Kidney capillary endothelial cell (primary cell): Measurements from ENCODE around the gene ZNF862.

Source experiments
- DNase-seq: peaks from one replicate; pipeline ENCODE4 v3.0.0-alpha.2; 2018; ENCODE audit warnings: low spot score

ZNF862 gene

GRCh38 chr7:149866139-149866778, 28.1 kb downstream of the ZNF862 start:
- no peak for DNase-seq

- DNase-seq = peak; percentile 78
These were observed 28.7 kb downstream of the ZNF862 start for GRCh38 chr7:149866779-149867447.

GRCh38 chr7:149867762-149868622, 29.8 kb downstream of the ZNF862 start:
- no peak for DNase-seq

- no peak for DNase-seq
These were observed 30.6 kb downstream of the ZNF862 start for GRCh38 chr7:149868623-149869290.

- no peak for DNase-seq
These were observed 31.1 kb downstream of the ZNF862 start for GRCh38 chr7:149869291-149869650.

- no peak for DNase-seq
These were observed 31.7 kb downstream of the ZNF862 start for GRCh38 chr7:149869867-149870266.

GRCh38 chr7:149870274-149870673, 32.1 kb downstream of the ZNF862 start:
- no peak for DNase-seq

GRCh38 chr7:149870701-149871483, 32.7 kb downstream of the ZNF862 start:
- no peak for DNase-seq

- no peak for DNase-seq
These were observed 33.4 kb downstream of the ZNF862 start for GRCh38 chr7:149871576-149871975.

- peak; percentile 74 for DNase-seq
These were observed 34.4 kb downstream of the ZNF862 start for GRCh38 chr7:149872419-149873073.

- peak; percentile 91 for DNase-seq
These were observed 35.1 kb downstream of the ZNF862 start, which contains the start of gene ATP6V0E2 for GRCh38 chr7:149873074-149873969. Gene ATP6V0E2 (plus strand): TSS chr7:149873969. CDS start chr7:149874066, 97 bp downstream.

GRCh38 chr7:149873970-149874643, 35.9 kb downstream of the ZNF862 start:
- no peak for DNase-seq

GRCh38 chr7:149874644-149875028, 36.5 kb downstream of the ZNF862 start:
- DNase-seq = no peak

- no peak for DNase-seq
These were observed 37.2 kb downstream of the ZNF862 start for GRCh38 chr7:149875396-149875795.

- no peak for DNase-seq
These were observed 39.8 kb downstream of the ZNF862 start for GRCh38 chr7:149877890-149878522.

- DNase-seq = no peak
These were observed 40.3 kb downstream of the ZNF862 start for GRCh38 chr7:149878523-149878921.

- no peak for DNase-seq
These were observed 41.1 kb downstream of the ZNF862 start for GRCh38 chr7:149879271-149879743.

GRCh38 chr7:149879766-149880637, 41.8 kb downstream of the ZNF862 start:
- DNase-seq = no peak
